GM18907 (cell line): ENCODE data around the gene HOXC5.

Source experiments
- ATAC-seq: cut with Tn5 transposase; IDR thresholded peaks from one replicate; pipeline ENCODE4 v1.9.1; 2021; ENCODE audit warnings: mild to moderate bottlenecking, moderate library complexity; ENCODE audit not compliant: unreplicated experiment

Gene HOXC5

DNA sequence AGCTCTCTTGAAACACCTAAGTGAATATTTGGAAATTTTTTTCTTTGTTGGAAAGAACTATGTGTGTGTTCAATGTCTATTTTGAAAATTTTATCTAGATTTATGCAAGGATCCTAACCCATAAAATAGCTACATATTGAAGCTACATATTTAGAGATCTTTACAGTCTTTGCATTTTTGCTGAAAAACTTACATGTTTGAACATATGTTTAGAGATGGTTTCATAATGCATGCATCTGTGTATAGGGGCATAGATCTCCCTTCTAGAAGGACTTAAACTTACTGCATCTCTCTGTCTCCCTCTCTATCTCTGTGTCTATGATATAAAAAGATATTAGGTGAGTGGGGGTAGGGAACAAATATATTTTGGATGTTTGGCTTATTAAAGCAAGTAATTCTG, 12.6 kb downstream of the HOXC5 start:
- ATAC-seq = no peak

- ATAC-seq = no peak
These were observed 13.1 kb downstream of the HOXC5 start for GRCh38 chr12:54045868-54046521.

GRCh38 chr12:54046809-54047159, 13.9 kb downstream of the HOXC5 start:
- ATAC-seq = no peak

DNA sequence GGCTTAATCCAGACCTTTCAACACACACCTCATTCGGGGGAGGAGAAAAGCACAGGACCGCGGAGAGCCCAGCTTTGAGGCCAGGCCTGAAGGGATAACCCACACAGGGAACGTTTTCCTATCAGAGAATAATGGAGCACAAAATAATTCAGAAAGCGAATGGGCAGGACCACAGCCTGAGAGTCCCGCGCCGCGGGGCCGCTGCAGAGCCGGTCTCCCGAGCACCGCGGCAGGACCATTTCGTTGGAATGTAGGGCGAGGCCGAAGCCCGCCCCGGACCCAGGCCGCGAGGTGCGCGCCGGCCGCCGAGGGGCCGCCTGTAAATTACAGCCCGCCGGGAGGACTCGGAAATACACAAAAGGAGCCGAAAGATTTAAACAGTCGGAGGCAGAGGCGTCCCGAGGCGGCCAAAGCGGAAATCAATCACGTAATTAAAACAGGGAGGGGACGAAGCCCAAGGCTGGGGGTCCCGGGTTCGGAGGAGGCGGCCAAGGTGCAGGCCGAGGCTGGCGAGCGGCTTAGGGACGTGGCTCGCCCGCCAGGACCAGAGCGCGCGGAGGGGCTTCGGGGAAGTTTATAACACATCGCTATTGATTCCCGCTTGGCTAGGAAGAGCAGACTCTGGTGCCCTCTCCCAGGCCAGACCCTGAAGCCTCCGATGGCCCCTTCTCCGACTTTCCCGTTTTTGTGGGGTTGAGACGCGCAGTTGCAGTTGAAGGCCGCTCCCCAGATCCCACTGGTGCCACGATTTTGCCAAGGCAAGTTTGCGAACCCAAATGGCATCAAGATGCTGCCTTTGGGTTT, 14.5 kb downstream of the HOXC5 start:
- ATAC-seq = no peak

- ATAC-seq = no peak
These were observed 15.1 kb downstream of the HOXC5 start for GRCh38 chr12:54047964-54048303.

GRCh38 chr12:54048406-54049093, 15.7 kb downstream of the HOXC5 start:
- no peak for ATAC-seq

DNA sequence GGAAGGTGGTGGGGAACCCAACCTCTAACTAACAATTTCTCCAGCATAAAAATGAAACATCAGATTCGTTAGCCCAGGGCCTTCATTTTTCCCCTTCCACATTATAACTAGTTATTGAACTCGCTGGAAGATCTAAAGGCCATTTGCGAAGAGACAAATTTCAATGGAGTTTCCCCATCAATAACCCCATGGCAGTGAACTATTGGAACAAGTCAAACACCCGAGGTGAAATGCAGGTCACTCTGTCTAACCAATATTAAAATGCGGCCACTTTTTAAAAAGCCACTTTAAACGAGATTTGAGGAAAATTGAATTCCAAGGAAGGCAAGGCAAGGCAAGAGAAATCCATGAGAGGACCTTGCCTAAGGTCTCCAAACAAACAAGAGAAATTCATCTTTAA, 16.3 kb downstream of the HOXC5 start:
- no peak for ATAC-seq

DNA sequence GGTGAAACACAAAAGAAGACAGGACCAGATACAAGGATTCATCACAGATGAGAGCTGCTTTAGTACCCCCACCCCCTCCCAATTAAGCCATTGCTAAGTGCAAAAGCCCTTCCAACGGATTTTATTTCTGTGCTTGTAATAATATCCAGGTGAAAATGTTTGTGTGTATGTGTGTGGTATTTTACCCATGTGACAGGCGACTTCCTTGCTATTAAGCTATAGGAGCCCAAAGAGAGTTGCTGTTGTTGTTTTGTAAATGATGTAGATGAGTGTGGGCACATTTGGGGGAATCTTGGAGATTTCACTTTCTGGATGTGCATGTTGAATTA, 17.6 kb downstream of the HOXC5 start:
- ATAC-seq = no peak

- ATAC-seq = no peak
These were observed 18.4 kb downstream of the HOXC5 start for GRCh38 chr12:54051026-54051842.

DNA sequence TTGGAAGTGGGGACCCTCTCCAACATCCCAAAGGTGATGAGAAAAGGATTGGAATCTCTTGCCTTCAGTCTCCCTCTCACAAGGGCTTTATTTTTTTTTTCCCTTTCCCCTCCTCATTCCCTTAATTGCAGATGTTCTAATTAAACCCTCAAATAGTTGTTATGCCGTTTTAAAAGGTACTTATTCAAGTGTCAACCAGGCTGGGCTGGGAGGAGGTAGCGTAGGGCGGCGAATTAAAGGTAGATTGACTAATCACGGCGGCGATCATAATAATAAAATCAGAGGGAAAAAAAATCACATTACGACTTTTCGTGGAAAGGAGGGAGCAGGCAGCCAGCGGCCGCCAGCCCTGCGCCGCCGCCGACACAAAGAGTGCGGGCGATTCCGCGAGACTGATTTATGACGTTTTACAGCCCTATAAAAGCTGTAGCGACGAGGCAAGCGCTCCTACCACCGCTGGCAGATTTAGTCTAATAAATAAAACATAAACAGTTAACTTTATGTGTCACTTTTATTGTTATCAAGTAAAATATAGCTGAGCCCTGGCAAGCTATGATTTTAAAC, 19.1 kb downstream of the HOXC5 start:
- ATAC-seq = no peak

DNA sequence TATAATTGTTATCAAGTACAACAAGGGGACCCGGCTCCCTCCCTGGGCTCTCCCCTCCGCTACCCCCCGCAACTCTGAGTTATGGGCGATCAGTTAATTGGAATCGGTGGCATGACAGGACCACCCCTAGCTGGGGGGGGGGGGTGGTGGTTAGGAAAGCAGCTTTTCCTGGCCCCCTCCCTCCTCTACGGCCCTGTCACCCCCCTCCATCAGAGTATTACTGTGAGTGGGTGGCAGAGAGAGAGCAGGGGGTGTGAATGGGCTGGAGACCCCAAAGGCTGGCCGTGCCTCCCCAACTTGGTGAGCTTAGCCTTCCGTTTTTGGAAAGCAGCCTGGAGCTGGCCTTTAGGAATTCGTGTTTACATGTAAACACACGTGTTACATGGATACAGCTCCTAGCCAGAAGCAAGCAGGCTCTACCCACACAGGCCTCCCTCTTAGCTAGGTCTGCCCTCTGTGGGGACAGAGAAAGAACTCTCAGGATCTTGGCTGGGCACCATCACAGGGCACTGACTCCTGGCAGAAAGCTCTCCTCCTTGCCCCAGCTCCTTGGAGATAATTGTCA, 19.7 kb downstream of the HOXC5 start:
- ATAC-seq = peak; percentile 15

- peak; percentile 77 for ATAC-seq
These were observed 20.3 kb downstream of the HOXC5 start for GRCh38 chr12:54053003-54053750.

GRCh38 chr12:54053751-54054741, 21.2 kb downstream of the HOXC5 start, which contains the start of gene HOXC4:
Gene HOXC4 (plus strand): TSS chr12:54053835. CDS start chr12:54053923, 88 bp downstream.
- ATAC-seq = peak; percentile 30

GRCh38 chr12:54054742-54055194, 21.9 kb downstream of the HOXC5 start:
- ATAC-seq = no peak

DNA sequence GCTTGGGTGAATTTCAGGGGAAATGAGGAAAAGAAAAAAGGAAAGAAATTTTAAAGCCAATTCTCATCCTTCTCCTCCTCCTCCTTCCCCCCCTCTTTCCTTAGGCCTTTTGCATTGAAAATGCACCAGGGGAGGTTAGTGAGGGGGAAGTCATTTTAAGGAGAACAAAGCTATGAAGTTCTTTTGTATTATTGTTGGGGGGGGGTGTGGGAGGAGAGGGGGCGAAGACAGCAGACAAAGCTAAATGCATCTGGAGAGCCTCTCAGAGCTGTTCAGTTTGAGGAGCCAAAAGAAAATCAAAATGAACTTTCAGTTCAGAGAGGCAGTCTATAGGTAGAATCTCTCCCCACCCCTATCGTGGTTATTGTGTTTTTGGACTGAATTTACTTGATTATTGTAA, 22.7 kb downstream of the HOXC5 start:
- no peak for ATAC-seq

GRCh38 chr12:54056110-54056509, 23.3 kb downstream of the HOXC5 start:
- ATAC-seq = no peak

DNA sequence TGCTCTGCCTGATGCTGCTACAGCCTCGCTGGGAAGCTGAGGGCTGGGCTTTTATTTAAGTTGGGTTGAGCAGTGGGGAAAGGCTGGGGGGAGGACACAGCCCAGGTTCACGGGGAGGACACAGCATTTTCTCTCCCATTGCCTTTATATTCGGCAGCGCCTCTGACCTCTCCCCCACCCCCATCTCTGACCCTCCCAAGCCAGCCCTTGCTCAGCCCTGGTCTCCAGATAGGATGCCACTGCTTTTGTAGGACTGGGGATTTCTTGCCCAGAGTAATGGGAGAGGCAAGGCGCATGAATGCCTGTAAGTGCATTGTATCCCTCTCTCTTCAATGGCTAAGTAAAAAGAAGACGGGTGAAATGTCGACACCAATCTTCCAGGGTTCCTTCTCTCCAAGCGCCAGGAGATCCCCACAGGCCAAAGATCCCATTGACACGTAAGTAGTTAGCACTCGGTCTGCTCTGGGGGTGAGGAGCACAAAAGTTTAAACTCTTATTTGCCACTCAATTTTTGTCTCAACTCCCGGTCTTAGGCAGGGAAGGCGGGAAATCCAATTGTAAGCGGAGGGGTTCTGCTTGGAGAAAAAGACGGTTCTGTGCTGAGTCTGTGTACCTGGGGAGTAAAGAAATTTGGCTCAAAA, 25.4 kb downstream of the HOXC5 start:
- ATAC-seq = no peak

DNA sequence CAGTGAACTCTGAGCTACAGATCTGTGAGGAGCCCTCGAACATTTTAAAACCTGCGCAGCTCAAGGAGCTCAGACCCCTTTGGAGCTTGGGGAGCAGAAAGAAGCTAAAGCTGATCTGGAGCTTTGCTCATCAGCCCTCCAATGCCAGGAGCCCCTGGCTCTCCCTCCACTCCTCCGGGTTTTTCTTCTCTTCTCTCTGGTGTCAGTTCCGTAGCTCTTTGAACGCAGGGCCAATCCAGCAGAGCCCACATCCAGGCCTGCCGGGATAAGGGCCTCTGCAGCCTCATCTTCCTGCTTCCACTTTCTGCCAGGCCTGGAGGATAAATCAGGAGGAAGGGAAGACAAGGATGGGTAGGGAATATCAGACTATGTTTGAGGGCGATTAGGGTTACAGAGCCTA, 26.8 kb downstream of the HOXC5 start:
- no peak for ATAC-seq
